ENCODE data around the gene ERG28. TPM values are rescaled to one million over a fixed set of nuclear protein-coding genes. Genes with fewer than 3 reads are reported as not detected.

The ERG28 gene
- total and polyA plus RNA-seq, 2 experiments from 2014 or later, result 6.6 to 21.4 TPM

GRCh38 chr14:75658957-75659356 lies 1.7 kb downstream of the ERG28 start:
- no peaks in the 10 kb centered on the region for H3K9me2 ChIP-seq (ENCODE audit: insufficient read depth)
- no peak overlapping the region for H3K27ac ChIP-seq
- in situ Hi-C loops (cut with MboI), result no loop called here
- TF ChIP-seq EZH2 (IDR thresholded peaks at IDR 0.05; ENCODE audit: insufficient read depth, poor library complexity, severe bottlenecking), result no peak
- no peak for TF ChIP-seq EZH2phosphoT487 (IDR thresholded peaks at IDR 0.05; ENCODE audit: insufficient read depth, low read depth)
- H2AFZ ChIP-seq, result no peak overlapping the region
- no peaks in the 10 kb centered on the region for H3K27me3 ChIP-seq (replicated peaks; ENCODE audit: insufficient read depth)
- H3K4me2 ChIP-seq (ENCODE audit: unreplicated experiment), result no peak overlapping the region
- no peaks in the 10 kb centered on the region for H3K36me3 ChIP-seq (ENCODE audit: low read depth)
- no peaks in the 10 kb centered on the region for H4K20me1 ChIP-seq (ENCODE audit: insufficient read depth)
- H3F3A ChIP-seq (ENCODE audit: insufficient read depth), result no peaks in the 10 kb centered on the region
- H3K4me1 ChIP-seq (ENCODE audit: insufficient read depth), result peaks cover 7% of the 10 kb centered on the region; the same call in 1 of the 2 replicates
- no peak for DNase-seq
- H3K79me2 ChIP-seq (ENCODE audit: insufficient read depth), result peaks cover 24% of the 10 kb centered on the region
- 91 to 100% methylated on average over 2 of the region's 2 CpGs for WGBS, 2 experiments (ENCODE audit: low coverage in 1 of 2, low lambda C conversion rate in 2 of 2, missing lambda C conversion rate in 2 of 2)
- H3K9ac ChIP-seq, result no peak overlapping the region
- no peaks in the 10 kb centered on the region for H3K9me3 ChIP-seq (ENCODE audit: low read depth)
- no peak overlapping the region for H3K4me3 ChIP-seq

- Histone ChIP-seq H3K4me2 (ENCODE audit: unreplicated experiment) (no peak overlapping the region), H3F3A (ENCODE audit: insufficient read depth) (no peaks in the 10 kb centered on the region), H4K20me1 (ENCODE audit: insufficient read depth) (no peaks in the 10 kb centered on the region), H3K27me3 (replicated peaks; ENCODE audit: insufficient read depth) (no peaks in the 10 kb centered on the region), H3K9me2 (ENCODE audit: insufficient read depth) (no peaks in the 10 kb centered on the region), H3K79me2 (ENCODE audit: insufficient read depth) (peaks cover 7% of the 10 kb centered on the region), H3K9ac (no peak overlapping the region), H2AFZ (no peak overlapping the region), H3K9me3 (ENCODE audit: low read depth) (no peaks in the 10 kb centered on the region), H3K27ac (no peak overlapping the region), H3K4me3 (no peak overlapping the region), H3K4me1 (ENCODE audit: insufficient read depth) (peaks cover 5% of the 10 kb centered on the region; the same call in 1 of the 2 replicates), H3K36me3 (ENCODE audit: low read depth) (no peaks in the 10 kb centered on the region)
- no peak for DNase-seq
- WGBS, 2 experiments (ENCODE audit: low coverage in 1 of 2, low lambda C conversion rate in 2 of 2, missing lambda C conversion rate in 2 of 2), result 49 to 52% methylated on average over 4 of the region's 4 CpGs
- TF ChIP-seq EZH2 (IDR thresholded peaks at IDR 0.05; ENCODE audit: insufficient read depth, poor library complexity, severe bottlenecking) (no peak), EZH2phosphoT487 (IDR thresholded peaks at IDR 0.05; ENCODE audit: insufficient read depth, low read depth) (no peak)
- in situ Hi-C loops (cut with MboI), result no loop called here
These were observed 3.3 kb downstream of the ERG28 start for GRCh38 chr14:75657331-75657730.

GRCh38 chr14:75655235-75655634 lies 5.4 kb downstream of the ERG28 start:
- H3K9me2 ChIP-seq (ENCODE audit: insufficient read depth), result no peaks in the 10 kb centered on the region
- H3K9me3 ChIP-seq (ENCODE audit: low read depth), result no peaks in the 10 kb centered on the region
- TF ChIP-seq EZH2 (IDR thresholded peaks at IDR 0.05; ENCODE audit: insufficient read depth, poor library complexity, severe bottlenecking), result no peak
- no peak for TF ChIP-seq EZH2phosphoT487 (IDR thresholded peaks at IDR 0.05; ENCODE audit: insufficient read depth, low read depth)
- no peak overlapping the region for H2AFZ ChIP-seq
- in situ Hi-C loops (cut with MboI), result no loop called here
- no peak for DNase-seq
- H3K79me2 ChIP-seq (ENCODE audit: insufficient read depth), result no peaks in the 10 kb centered on the region
- WGBS, 2 experiments (ENCODE audit: low coverage in 1 of 2, low lambda C conversion rate in 2 of 2, missing lambda C conversion rate in 2 of 2), result 0 to 6% methylated on average over 1 of the region's 1 CpG
- H3K27ac ChIP-seq, result no peak overlapping the region
- no peaks in the 10 kb centered on the region for H3F3A ChIP-seq (ENCODE audit: insufficient read depth)
- no peak overlapping the region for H3K9ac ChIP-seq
- no peak overlapping the region for H3K4me3 ChIP-seq
- H3K4me1 ChIP-seq (ENCODE audit: insufficient read depth), result no peaks in the 10 kb centered on the region
- no peak overlapping the region for H3K4me2 ChIP-seq (ENCODE audit: unreplicated experiment)
- H3K27me3 ChIP-seq (replicated peaks; ENCODE audit: insufficient read depth), result no peaks in the 10 kb centered on the region
- no peaks in the 10 kb centered on the region for H4K20me1 ChIP-seq (ENCODE audit: insufficient read depth)
- peaks cover 5% of the 10 kb centered on the region; the same call in 1 of the 2 replicates for H3K36me3 ChIP-seq (ENCODE audit: low read depth)

- no peaks in the 10 kb centered on the region for H3K4me1 ChIP-seq (ENCODE audit: insufficient read depth)
- H3K9ac ChIP-seq, result no peak overlapping the region
- no peaks in the 10 kb centered on the region for H3K9me2 ChIP-seq (ENCODE audit: insufficient read depth)
- no peak overlapping the region for H2AFZ ChIP-seq
- in situ Hi-C loops (cut with MboI), result no loop called here
- no peaks in the 10 kb centered on the region for H4K20me1 ChIP-seq (ENCODE audit: insufficient read depth)
- H3K79me2 ChIP-seq (ENCODE audit: insufficient read depth), result no peaks in the 10 kb centered on the region
- H3K27ac ChIP-seq, result no peak overlapping the region
- DNase-seq, result peak; percentile 71
- WGBS, 2 experiments (ENCODE audit: low coverage in 1 of 2, low lambda C conversion rate in 2 of 2, missing lambda C conversion rate in 2 of 2), result 11 to 18% methylated on average over 4 of the region's 4 CpGs
- H3K9me3 ChIP-seq (ENCODE audit: low read depth), result no peaks in the 10 kb centered on the region
- H3K36me3 ChIP-seq (ENCODE audit: low read depth), result peaks cover 5% of the 10 kb centered on the region; the same call in 1 of the 2 replicates
- H3K4me2 ChIP-seq (ENCODE audit: unreplicated experiment), result no peak overlapping the region
- no peak for TF ChIP-seq EZH2 (IDR thresholded peaks at IDR 0.05; ENCODE audit: insufficient read depth, poor library complexity, severe bottlenecking)
- TF ChIP-seq EZH2phosphoT487 (IDR thresholded peaks at IDR 0.05; ENCODE audit: insufficient read depth, low read depth), result no peak
- no peaks in the 10 kb centered on the region for H3F3A ChIP-seq (ENCODE audit: insufficient read depth)
- H3K27me3 ChIP-seq (replicated peaks; ENCODE audit: insufficient read depth), result no peaks in the 10 kb centered on the region
- H3K4me3 ChIP-seq, result no peak overlapping the region
These were observed 6.4 kb downstream of the ERG28 start for GRCh38 chr14:75654127-75654732.
